ENCODE results near the gene RTL10.

GRCh38 chr22:19876941-19877625 is 22.4 kb upstream of the RTL10 start:
- no peak for TF ChIP-seq CTCF (IDR thresholded peaks at IDR 0.05)
- no peak for TF ChIP-seq POLR2A (IDR thresholded peaks at IDR 0.05)
